ENCODE results near the gene TRAF2. TPM values are rescaled to one million over a fixed set of nuclear protein-coding genes. Genes with fewer than 3 reads are reported as not detected.

Gene TRAF2
- total and polyA plus RNA-seq, 5 experiments from 2014 or later = 7.9 to 34.4 (median 24.4) TPM

Small RNA genes lying within 50 kb of the gene (microRNA-seq; reads per million reads assigned to microRNA genes)
- not detected for gene MIR4479 (ENCODE audit: borderline microRNAs expressed)

Other genes with a start within 250 kb of the TRAF2 start
- 1 to 10 TPM in 1 of 2 experiments, under 1 TPM in 1; 0.36 to 1.2 TPM for gene EGFL7, start 223.6 kb upstream of the TRAF2 start, total RNA-seq
- gene EGFL7, start 223.6 kb upstream of the TRAF2 start, polyA plus RNA-seq = under 1 TPM in 2 of 3 donors, not detected in 1; 0.48 to 0.70 TPM
- 1 to 10 TPM; 3.0 to 5.8 TPM for gene AGPAT2, start 199.1 kb upstream of the TRAF2 start, total RNA-seq
- gene AGPAT2, start 199.1 kb upstream of the TRAF2 start, polyA plus RNA-seq = 10 to 100 TPM; 10.7 to 24.8 (median 14.6) TPM
- 1 to 10 TPM in 1 of 2 experiments, under 1 TPM in 1; 0.58 to 1.1 TPM for gene DIPK1B, start 173.9 kb upstream of the TRAF2 start, total RNA-seq
- gene DIPK1B, start 173.9 kb upstream of the TRAF2 start, polyA plus RNA-seq = under 1 TPM in 1 of 3 donors, not detected in 2; 0.07 TPM
- gene LCN10, start 143.6 kb upstream of the TRAF2 start, total RNA-seq = 10 to 100 TPM; 11.0 to 11.1 TPM
- 1 to 10 TPM in 2 of 3 donors, under 1 TPM in 1; 0.60 to 6.6 (median 3.1) TPM for gene LCN10, start 143.6 kb upstream of the TRAF2 start, polyA plus RNA-seq
- gene LCN6, start 138.0 kb upstream of the TRAF2 start, total RNA-seq = not detected
- gene LCN6, start 138.0 kb upstream of the TRAF2 start, polyA plus RNA-seq = not detected
- 1 to 10 TPM; 1.4 to 2.6 TPM for gene LCN8, start 128.3 kb upstream of the TRAF2 start, total RNA-seq
- not detected for gene LCN8, start 128.3 kb upstream of the TRAF2 start, polyA plus RNA-seq
- not detected for gene LCN15, start 122.0 kb upstream of the TRAF2 start, total RNA-seq
- gene LCN15, start 122.0 kb upstream of the TRAF2 start, polyA plus RNA-seq = not detected
- gene TMEM141, start 95.2 kb upstream of the TRAF2 start, total RNA-seq = 10 to 100 TPM; 49.7 to 51.6 TPM
- 10 to 100 TPM; 34.2 to 40.5 (median 37.3) TPM for gene TMEM141, start 95.2 kb upstream of the TRAF2 start, polyA plus RNA-seq
- gene CCDC183, start 90.2 kb upstream of the TRAF2 start, total RNA-seq = 1 to 10 TPM; 1.4 to 2.3 TPM
- gene CCDC183, start 90.2 kb upstream of the TRAF2 start, polyA plus RNA-seq = under 1 TPM in 1 of 3 donors, not detected in 2; 0.18 TPM
- 10 to 100 TPM; 72.3 to 74.5 TPM for gene RABL6, start 78.6 kb upstream of the TRAF2 start, total RNA-seq
- 10 to 100 TPM; 11.6 to 17.2 (median 11.9) TPM for gene RABL6, start 78.6 kb upstream of the TRAF2 start, polyA plus RNA-seq
- gene AJM1, start 44.0 kb upstream of the TRAF2 start, total RNA-seq = 1 to 10 TPM; 1.3 TPM
- gene AJM1, start 44.0 kb upstream of the TRAF2 start, polyA plus RNA-seq = under 1 TPM in 2 of 3 donors, not detected in 1; 0.05 to 0.10 TPM
- 10 to 100 TPM; 25.2 to 29.6 TPM for gene PHPT1, start 37.1 kb upstream of the TRAF2 start, total RNA-seq
- 10 to 100 TPM; 82.6 to 98.1 (median 83.1) TPM for gene PHPT1, start 37.1 kb upstream of the TRAF2 start, polyA plus RNA-seq
- gene MAMDC4, start 34.2 kb upstream of the TRAF2 start, total RNA-seq = 1 to 10 TPM; 6.3 to 7.5 TPM
- under 1 TPM in 2 of 3 donors, not detected in 1; 0.14 to 0.35 TPM for gene MAMDC4, start 34.2 kb upstream of the TRAF2 start, polyA plus RNA-seq
- gene EDF1, start 20.2 kb upstream of the TRAF2 start, total RNA-seq = 100 to 1,000 TPM; 291 to 301 TPM
- 100 to 1,000 TPM; 319 to 403 (median 380) TPM for gene EDF1, start 20.2 kb upstream of the TRAF2 start, polyA plus RNA-seq
- gene FBXW5, start 58.2 kb downstream of the TRAF2 start, total RNA-seq = 10 to 100 TPM; 93.1 TPM
- 10 to 100 TPM; 62.9 to 92.1 (median 83.7) TPM for gene FBXW5, start 58.2 kb downstream of the TRAF2 start, polyA plus RNA-seq
- gene C8G, start 58.7 kb downstream of the TRAF2 start, total RNA-seq = under 1 TPM in 1 of 2 experiments, not detected in 1; 0.99 TPM
- 1 to 10 TPM in 1 of 3 donors, not detected in 2; 1.6 TPM for gene C8G, start 58.7 kb downstream of the TRAF2 start, polyA plus RNA-seq
- 1 to 10 TPM; 2.6 to 2.7 TPM for gene LCN12, start 65.8 kb downstream of the TRAF2 start, total RNA-seq
- gene LCN12, start 65.8 kb downstream of the TRAF2 start, polyA plus RNA-seq = not detected
- gene PTGDS, start 91.0 kb downstream of the TRAF2 start, total RNA-seq = under 1 TPM in 1 of 2 experiments, not detected in 1; 0.58 TPM
- 1 to 10 TPM in 1 of 3 donors, under 1 TPM in 1, not detected in 1; 0.31 to 3.2 TPM for gene PTGDS, start 91.0 kb downstream of the TRAF2 start, polyA plus RNA-seq
- under 1 TPM; 0.44 to 0.74 TPM for gene LCNL1, start 96.5 kb downstream of the TRAF2 start, total RNA-seq
- gene LCNL1, start 96.5 kb downstream of the TRAF2 start, polyA plus RNA-seq = not detected
- gene PAXX, start 105.9 kb downstream of the TRAF2 start, total RNA-seq = 100 to 1,000 TPM; 129 to 137 TPM
- 100 to 1,000 TPM; 104 to 119 (median 112) TPM for gene PAXX, start 105.9 kb downstream of the TRAF2 start, polyA plus RNA-seq
- gene CLIC3, start 110.1 kb downstream of the TRAF2 start, total RNA-seq = 10 to 100 TPM; 11.1 to 13.5 TPM
- gene CLIC3, start 110.1 kb downstream of the TRAF2 start, polyA plus RNA-seq = 10 to 100 TPM in 2 of 3 donors, 1 to 10 TPM in 1; 7.0 to 30.2 (median 16.9) TPM
- gene ABCA2, start 141.7 kb downstream of the TRAF2 start, total RNA-seq = 10 to 100 TPM; 37.0 to 41.5 TPM
- 1 to 10 TPM; 3.9 to 9.4 (median 4.7) TPM for gene ABCA2, start 141.7 kb downstream of the TRAF2 start, polyA plus RNA-seq
- under 1 TPM in 1 of 2 experiments, not detected in 1; 0.13 TPM for gene FUT7, start 145.6 kb downstream of the TRAF2 start, total RNA-seq
- gene FUT7, start 145.6 kb downstream of the TRAF2 start, polyA plus RNA-seq = 1 to 10 TPM; 1.2 to 1.6 (median 1.6) TPM
- 1 to 10 TPM; 2.8 to 4.3 TPM for gene NPDC1, start 159.7 kb downstream of the TRAF2 start, total RNA-seq
- 1 to 10 TPM; 2.1 to 9.3 (median 4.2) TPM for gene NPDC1, start 159.7 kb downstream of the TRAF2 start, polyA plus RNA-seq
- not detected for gene ENTPD2, start 167.5 kb downstream of the TRAF2 start, total RNA-seq
- not detected for gene ENTPD2, start 167.5 kb downstream of the TRAF2 start, polyA plus RNA-seq
- under 1 TPM; 0.27 to 0.44 TPM for gene SAPCD2, start 184.0 kb downstream of the TRAF2 start, total RNA-seq
- gene SAPCD2, start 184.0 kb downstream of the TRAF2 start, polyA plus RNA-seq = under 1 TPM in 2 of 3 donors, not detected in 1; 0.23 to 0.27 TPM
- 10 to 100 TPM; 25.2 to 28.7 TPM for gene UAP1L1, start 191.0 kb downstream of the TRAF2 start, total RNA-seq
- 1 to 10 TPM; 2.3 to 7.8 (median 2.8) TPM for gene UAP1L1, start 191.0 kb downstream of the TRAF2 start, polyA plus RNA-seq
- gene MAN1B1, start 200.5 kb downstream of the TRAF2 start, total RNA-seq = 10 to 100 TPM; 66.9 to 73.2 TPM
- gene MAN1B1, start 200.5 kb downstream of the TRAF2 start, polyA plus RNA-seq = 10 to 100 TPM; 30.6 to 46.6 (median 38.3) TPM
- gene DPP7, start 228.2 kb downstream of the TRAF2 start, total RNA-seq = 100 to 1,000 TPM; 278 to 298 TPM
- gene DPP7, start 228.2 kb downstream of the TRAF2 start, polyA plus RNA-seq = 100 to 1,000 TPM in 2 of 3 donors, 10 to 100 TPM in 1; 98.7 to 126 (median 121) TPM